Esophagus (tissue), 2 donors: ENCODE results near the gene MED27. TPM values are rescaled to one million over a fixed set of nuclear protein-coding genes. Genes with fewer than 3 reads are reported as not detected.
A peak's percentile ranks its signal among the peaks of the same experiment; 100 is the strongest.
"Not testable (repeated sequence)": the region's sequence is repeated elsewhere in the genome, so short reads cannot be mapped to it uniquely, and the experiment has no call there.

Source experiments
- H3K27ac ChIP-seq, 2 donors: one replicate each; pipeline ENCODE4 v1.5.1; 2013; ENCODE audit warnings: low read depth in 2 of 2, mild to moderate bottlenecking in 2 of 2, inconsistent platforms in 1 of 2, low read length in 1 of 2, moderate library complexity in 1 of 2
- H3K27me3 ChIP-seq, 2 donors: one replicate each; pipeline ENCODE4 v1.6.1; 2013; ENCODE audit warnings: low read length in 2 of 2, control low read depth in 1 of 2, mild to moderate bottlenecking in 1 of 2; ENCODE audit not compliant: insufficient read depth in 2 of 2, control insufficient read depth in 1 of 2
- H3K36me3 ChIP-seq, 2 donors: one replicate each; pipeline ENCODE4 v1.6.1; 2013; ENCODE audit warnings: low read length in 1 of 2; ENCODE audit not compliant: control insufficient read depth in 2 of 2, insufficient read depth in 2 of 2
- H3K4me1 ChIP-seq, 2 donors: one replicate each; pipeline ENCODE4 v1.6.1; 2013; ENCODE audit warnings: low read length in 1 of 2; ENCODE audit not compliant: control insufficient read depth in 2 of 2, insufficient read depth in 2 of 2
- H3K4me3 ChIP-seq, 2 donors: one replicate each; pipeline ENCODE4 v1.5.1; 2013; ENCODE audit warnings: low read length in 2 of 2, mild to moderate bottlenecking in 2 of 2, low read depth in 1 of 2, moderate library complexity in 1 of 2
- H3K9me3 ChIP-seq, 2 donors: one replicate each; pipeline ENCODE4 v1.6.1; 2013; ENCODE audit warnings: mild to moderate bottlenecking in 2 of 2, low read depth in 1 of 2, low read length in 1 of 2, moderate library complexity in 1 of 2; ENCODE audit not compliant: control insufficient read depth in 2 of 2, insufficient read depth in 1 of 2
- WGBS, 2 donors: extraction: QIAGEN DNeasy Blood & Tissue Kit; methylation state at CpG; one replicate each; pipeline ENCODE4 v1.1.7; 2013; 5-methylcytosine and 5-hydroxymethylcytosine counted together
- polyA plus RNA-seq, 2 donors: library from polyadenylated mRNA; stranded (reverse); fragments of 200-250 nt; gene quantifications; one replicate each; pipeline ENCODE4 v1.2.3, GENCODE V29; 2013
- donor health status: healthy with polysubstance abuse.
- donor health status: Bipolar disorder and iron deficiency.

MED27 gene
- polyA plus RNA-seq, 2 donors = 6.1 to 19.2 TPM

GRCh38 chr9:132063281-132063680 is 16.4 kb downstream of the MED27 start:
- H3K4me3 ChIP-seq = no peak overlapping the region
- H3K36me3 ChIP-seq = peaks cover 4 to 8% of the 10 kb centered on the region in 2 donors
- H3K27ac ChIP-seq = no peak overlapping the region
- no peaks in the 10 kb centered on the region for H3K9me3 ChIP-seq
- no peaks in the 10 kb centered on the region for H3K4me1 ChIP-seq
- WGBS, 2 donors = 82 to 84% methylated on average over 6 of the region's 6 CpGs
- H3K27me3 ChIP-seq = no peaks in the 10 kb centered on the region

DNA sequence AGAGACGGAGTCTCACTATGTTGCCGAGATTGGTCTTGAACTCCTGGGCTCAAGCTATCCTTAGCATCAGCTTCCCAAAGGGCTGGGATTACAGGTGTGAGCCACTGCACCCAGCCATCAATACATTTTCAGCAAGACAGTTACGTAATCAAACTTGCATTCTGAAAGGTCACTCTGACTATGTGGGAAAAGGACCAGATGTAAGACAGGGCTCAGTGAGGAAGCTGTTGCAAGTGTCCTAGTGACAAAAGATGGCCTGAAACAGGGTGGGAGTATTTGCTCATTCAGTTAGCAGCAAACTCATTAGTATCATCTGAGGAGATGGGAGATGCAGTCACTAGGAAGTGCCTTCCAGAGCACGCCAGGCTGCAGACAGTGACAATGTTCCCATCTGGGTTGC is 16.9 kb downstream of the MED27 start:
- H3K4me3 ChIP-seq = no peak overlapping the region
- WGBS, 2 donors = 94 to 96% methylated on average over 4 of the region's 4 CpGs
- no peaks in the 10 kb centered on the region for H3K4me1 ChIP-seq
- H3K27me3 ChIP-seq = no peaks in the 10 kb centered on the region
- H3K27ac ChIP-seq = no peak overlapping the region
- H3K9me3 ChIP-seq = no peaks in the 10 kb centered on the region
- peaks cover 4 to 8% of the 10 kb centered on the region in 2 donors for H3K36me3 ChIP-seq

GRCh38 chr9:132061526-132061925 is 18.1 kb downstream of the MED27 start:
- Histone ChIP-seq H3K4me3 (no peak overlapping the region), H3K27me3 (no peaks in the 10 kb centered on the region), H3K4me1 (peaks cover 2% of the 10 kb centered on the region in 2 donors), H3K27ac (no peak overlapping the region), H3K36me3 (peaks cover 4 to 8% of the 10 kb centered on the region in 2 donors), H3K9me3 (no peaks in the 10 kb centered on the region)
- 79 to 83% methylated on average over 3 of the region's 3 CpGs for WGBS, 2 donors

- Histone ChIP-seq H3K9me3 (no peaks in the 10 kb centered on the region), H3K4me1 (peaks cover 2% of the 10 kb centered on the region in 2 donors), H3K27ac (no peak overlapping the region), H3K36me3 (peaks cover 0 to 2% of the 10 kb centered on the region in 2 donors), H3K4me3 (no peak overlapping the region), H3K27me3 (no peaks in the 10 kb centered on the region)
- 85 to 89% methylated on average over 8 of the region's 8 CpGs for WGBS, 2 donors
These were observed 20.3 kb downstream of the MED27 start for GRCh38 chr9:132059361-132059760.

- H3K4me3 ChIP-seq, H3K4me1 ChIP-seq, H3K27ac ChIP-seq, H3K27me3 ChIP-seq, H3K36me3 ChIP-seq, H3K9me3 ChIP-seq: not testable (repeated sequence)
- WGBS, 2 donors = 78 to 87% methylated on average over 6 of the region's 6 CpGs
These were observed 21.4 kb downstream of the MED27 start for GRCh38 chr9:132058226-132058625.

DNA sequence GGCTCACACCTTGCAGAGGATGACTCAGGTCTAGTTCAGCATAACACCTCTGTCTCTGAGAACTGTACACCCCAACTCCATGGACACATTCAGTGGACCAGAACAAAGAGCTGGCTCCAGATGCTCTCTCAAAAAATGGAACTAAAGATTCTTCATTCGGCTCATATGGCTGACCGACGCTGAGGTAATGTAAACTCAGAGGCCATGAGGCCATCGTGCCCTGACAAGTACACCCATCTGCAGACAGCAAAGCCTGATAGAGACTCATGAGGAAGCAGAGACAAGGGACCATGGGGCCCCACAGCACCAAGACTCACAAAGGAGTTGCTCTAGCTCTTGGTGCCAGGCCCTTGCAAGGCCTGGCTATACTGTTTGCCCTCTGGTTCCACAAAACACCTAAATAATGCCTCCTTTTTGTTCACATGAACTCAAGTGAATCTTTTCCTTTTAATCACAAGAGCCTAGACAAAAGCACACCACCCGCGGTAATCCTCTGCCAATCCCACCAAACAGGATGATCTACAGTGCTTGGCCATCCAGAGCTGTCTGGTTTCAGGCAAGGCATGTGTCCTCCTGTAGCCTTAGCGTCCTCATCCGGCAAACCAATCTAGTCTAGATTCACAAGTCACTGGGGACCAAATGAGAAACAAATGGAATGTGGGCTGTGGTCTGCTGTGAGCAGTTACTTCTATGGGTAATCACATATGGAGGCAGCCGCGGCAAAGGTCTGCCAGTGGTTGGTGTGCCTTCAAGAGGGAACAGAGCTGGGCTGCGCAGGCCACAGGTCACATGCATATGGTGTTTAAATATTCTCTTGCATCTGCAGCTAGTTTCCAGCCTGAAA is 22.7 kb downstream of the MED27 start:
- Histone ChIP-seq H3K36me3 (peaks cover 0 to 2% of the 10 kb centered on the region in 2 donors), H3K27me3 (no peaks in the 10 kb centered on the region), H3K4me1 (peaks cover 2 to 6% of the 10 kb centered on the region in 2 donors), H3K27ac (peak overlapping the region in 1 of 2 donors; percentile 37), H3K9me3 (no peaks in the 10 kb centered on the region), H3K4me3 (no peak overlapping the region)
- WGBS, 2 donors = 69 to 72% methylated on average over 11 of the region's 11 CpGs

GRCh38 chr9:132055756-132056155 is 23.9 kb downstream of the MED27 start:
- 86% methylated on average over 3 of the region's 3 CpGs for WGBS, 2 donors
- H3K36me3 ChIP-seq = peaks cover 0 to 2% of the 10 kb centered on the region in 2 donors
- H3K27me3 ChIP-seq = no peaks in the 10 kb centered on the region
- no peak overlapping the region for H3K27ac ChIP-seq
- H3K4me3 ChIP-seq = no peak overlapping the region
- peaks cover 2 to 8% of the 10 kb centered on the region in 2 donors for H3K4me1 ChIP-seq
- no peaks in the 10 kb centered on the region for H3K9me3 ChIP-seq

GRCh38 chr9:132054024-132054423 is 25.6 kb downstream of the MED27 start:
- Histone ChIP-seq H3K27me3 (no peaks in the 10 kb centered on the region), H3K4me3 (no peak overlapping the region), H3K27ac (no peak overlapping the region), H3K9me3 (no peaks in the 10 kb centered on the region), H3K4me1 (peaks cover 2 to 10% of the 10 kb centered on the region in 2 donors), H3K36me3 (no peaks in the 10 kb centered on the region)
- 92 to 94% methylated on average over 11 of the region's 11 CpGs for WGBS, 2 donors

GRCh38 chr9:132049900-132050299 is 29.8 kb downstream of the MED27 start:
- Histone ChIP-seq H3K27ac (no peak overlapping the region), H3K36me3 (peaks cover 0 to 3% of the 10 kb centered on the region in 2 donors), H3K4me1 (peaks cover 0 to 8% of the 10 kb centered on the region in 2 donors), H3K27me3 (no peaks in the 10 kb centered on the region), H3K9me3 (no peaks in the 10 kb centered on the region), H3K4me3 (no peak overlapping the region)
- WGBS, 2 donors = 82% methylated on average over 4 of the region's 4 CpGs
